ENCODE results near the gene MYO5B.

MYO5B gene

GRCh38 chr18:50006470-50007046 lies 188.4 kb downstream of the MYO5B start:
- no peak for DNase-seq

GRCh38 chr18:50004013-50004412 lies 190.9 kb downstream of the MYO5B start:
- no peak for DNase-seq

- no peak for DNase-seq
These were observed 192.2 kb downstream of the MYO5B start for GRCh38 chr18:50002781-50003180.

- no peak for DNase-seq
These were observed 194.7 kb downstream of the MYO5B start for GRCh38 chr18:50000227-50000626.

GRCh38 chr18:49999128-49999527 lies 195.8 kb downstream of the MYO5B start:
- DNase-seq, result no peak

GRCh38 chr18:49997558-49997957 lies 197.4 kb downstream of the MYO5B start:
- no peak for DNase-seq

- DNase-seq, result no peak
These were observed 200.5 kb downstream of the MYO5B start for GRCh38 chr18:49994410-49994809.

GRCh38 chr18:49993299-49993698 lies 201.6 kb downstream of the MYO5B start:
- DNase-seq, result no peak

GRCh38 chr18:49988733-49989132 lies 206.2 kb downstream of the MYO5B start:
- DNase-seq, result no peak

- no peak for DNase-seq
These were observed 206.8 kb downstream of the MYO5B start for GRCh38 chr18:49988101-49988500.

- no peak for DNase-seq
These were observed 209.7 kb downstream of the MYO5B start for GRCh38 chr18:49985236-49985635.

GRCh38 chr18:49980896-49981295 lies 214.1 kb downstream of the MYO5B start:
- no peak for DNase-seq

- no peak for DNase-seq
These were observed 218.0 kb downstream of the MYO5B start for GRCh38 chr18:49976795-49977560.

- DNase-seq, result no peak
These were observed 218.9 kb downstream of the MYO5B start for GRCh38 chr18:49976001-49976400.

GRCh38 chr18:49974079-49974478 lies 220.9 kb downstream of the MYO5B start:
- no peak for DNase-seq

GRCh38 chr18:49973592-49973991 lies 221.4 kb downstream of the MYO5B start:
- no peak for DNase-seq

GRCh38 chr18:49972535-49972934 lies 222.4 kb downstream of the MYO5B start:
- no peak for DNase-seq

- no peak for DNase-seq
These were observed 223.5 kb downstream of the MYO5B start for GRCh38 chr18:49971462-49971861.

GRCh38 chr18:49970319-49970718 lies 224.6 kb downstream of the MYO5B start:
- no peak for DNase-seq

GRCh38 chr18:49968644-49969309 lies 226.2 kb downstream of the MYO5B start:
- no peak for DNase-seq

- DNase-seq, result no peak
These were observed 227.2 kb downstream of the MYO5B start for GRCh38 chr18:49967636-49968313.

GRCh38 chr18:49967171-49967570 lies 227.8 kb downstream of the MYO5B start:
- no peak for DNase-seq

GRCh38 chr18:49966090-49966489 lies 228.9 kb downstream of the MYO5B start:
- no peak for DNase-seq

GRCh38 chr18:49963217-49963616 lies 231.7 kb downstream of the MYO5B start:
- DNase-seq, result no peak

Data from NCI-H2107 (cell line).